ENCODE results near the gene PPP1R13L.

DNA sequence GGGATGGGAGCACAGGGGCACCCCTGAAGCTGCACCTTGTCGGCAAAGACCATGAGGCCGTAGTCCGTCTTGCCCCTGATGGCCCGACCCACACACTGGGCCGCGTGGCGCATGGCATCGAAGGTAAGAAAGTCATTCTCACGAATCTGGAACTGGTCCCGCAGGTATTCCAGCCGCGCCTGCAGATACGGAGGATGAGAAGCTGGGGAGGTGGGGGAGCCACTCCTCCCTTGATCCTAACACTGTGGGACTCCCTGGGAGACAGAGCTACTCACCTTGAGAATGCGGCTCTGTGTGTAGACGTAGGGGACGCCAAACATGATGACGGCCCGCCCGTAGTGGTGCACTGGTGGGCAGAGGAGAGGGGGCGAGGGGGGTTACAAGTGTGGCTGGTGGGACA is 52.4 kb downstream of the PPP1R13L start:
- no peak for TF ChIP-seq EZH2phosphoT487 (IDR thresholded peaks at IDR 0.05; ENCODE audit: borderline replicate concordance, low read length)
- TF ChIP-seq, protein P1, sequence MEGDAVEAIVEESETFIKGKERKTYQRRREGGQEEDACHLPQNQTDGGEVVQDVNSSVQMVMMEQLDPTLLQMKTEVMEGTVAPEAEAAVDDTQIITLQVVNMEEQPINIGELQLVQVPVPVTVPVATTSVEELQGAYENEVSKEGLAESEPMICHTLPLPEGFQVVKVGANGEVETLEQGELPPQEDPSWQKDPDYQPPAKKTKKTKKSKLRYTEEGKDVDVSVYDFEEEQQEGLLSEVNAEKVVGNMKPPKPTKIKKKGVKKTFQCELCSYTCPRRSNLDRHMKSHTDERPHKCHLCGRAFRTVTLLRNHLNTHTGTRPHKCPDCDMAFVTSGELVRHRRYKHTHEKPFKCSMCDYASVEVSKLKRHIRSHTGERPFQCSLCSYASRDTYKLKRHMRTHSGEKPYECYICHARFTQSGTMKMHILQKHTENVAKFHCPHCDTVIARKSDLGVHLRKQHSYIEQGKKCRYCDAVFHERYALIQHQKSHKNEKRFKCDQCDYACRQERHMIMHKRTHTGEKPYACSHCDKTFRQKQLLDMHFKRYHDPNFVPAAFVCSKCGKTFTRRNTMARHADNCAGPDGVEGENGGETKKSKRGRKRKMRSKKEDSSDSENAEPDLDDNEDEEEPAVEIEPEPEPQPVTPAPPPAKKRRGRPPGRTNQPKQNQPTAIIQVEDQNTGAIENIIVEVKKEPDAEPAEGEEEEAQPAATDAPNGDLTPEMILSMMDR (IDR thresholded peaks at IDR 0.05; ENCODE audit: low read depth, low read length, poor library complexity, severe bottlenecking), result no peak
